ENCODE results near the gene CCDC28A. TPM values are rescaled to one million over a fixed set of nuclear protein-coding genes. Genes with fewer than 3 reads are reported as not detected.
"Not testable (repeated sequence)": the region's sequence is repeated elsewhere in the genome, so short reads cannot be mapped to it uniquely, and the experiment has no call there.

CCDC28A gene
- total and polyA plus RNA-seq, 3 donors from 2014 or later = 30.3 to 36.4 (median 35.0) TPM

- DNase-seq = no peak
- Histone ChIP-seq H3K4me1 (no peaks in the 10 kb centered on the region), H3K27me3 (no peaks in the 10 kb centered on the region), H3K4me3 (no peak overlapping the region), H3K9me3 (no peaks in the 10 kb centered on the region), H3K36me3 (ENCODE audit: low read depth, missing control alignments) (no peaks in the 10 kb centered on the region), H3K27ac (no peak overlapping the region)
- no peak for TF ChIP-seq POLR2A (IDR thresholded peaks at IDR 0.05)
- no peak for TF ChIP-seq CTCF (IDR thresholded peaks at IDR 0.05)
- WGBS, 2 donors = 81% methylated on average over 3 of the region's 3 CpGs
- intact Hi-C loops (cut with DNase I; ENCODE audit: low total_unique reads) = no loop called here
Measured at GRCh38 chr6:138727182-138727581, 46.4 kb upstream of the CCDC28A start.

GRCh38 chr6:138728662-138729061 lies 44.9 kb upstream of the CCDC28A start:
- intact Hi-C loops (cut with DNase I; ENCODE audit: low total_unique reads) = no loop called here
- Histone ChIP-seq H3K27ac (no peak overlapping the region), H3K9me3 (no peaks in the 10 kb centered on the region), H3K4me1 (no peaks in the 10 kb centered on the region), H3K4me3 (no peak overlapping the region), H3K27me3 (no peaks in the 10 kb centered on the region), H3K36me3 (ENCODE audit: low read depth, missing control alignments) (no peaks in the 10 kb centered on the region)
- WGBS, 2 donors = 83 to 87% methylated on average over 2 of the region's 2 CpGs
- no peak for TF ChIP-seq POLR2A (IDR thresholded peaks at IDR 0.05)
- no peak for TF ChIP-seq CTCF (IDR thresholded peaks at IDR 0.05)
- DNase-seq = no peak

GRCh38 chr6:138730037-138730436 lies 43.5 kb upstream of the CCDC28A start:
- H3K27me3 ChIP-seq; DNase-seq; intact Hi-C loops (cut with DNase I; ENCODE audit: low total_unique reads); H3K4me3 ChIP-seq; H3K36me3 ChIP-seq (ENCODE audit: low read depth, missing control alignments); H3K27ac ChIP-seq; H3K4me1 ChIP-seq; H3K9me3 ChIP-seq: not testable (repeated sequence)
- WGBS, 2 donors = 88 to 96% methylated on average over 5 of the region's 5 CpGs

GRCh38 chr6:138734585-138734984 lies 39.0 kb upstream of the CCDC28A start:
- Histone ChIP-seq H3K36me3 (ENCODE audit: low read depth, missing control alignments) (no peaks in the 10 kb centered on the region), H3K27me3 (no peaks in the 10 kb centered on the region), H3K27ac (no peak overlapping the region), H3K4me1 (no peaks in the 10 kb centered on the region), H3K9me3 (no peaks in the 10 kb centered on the region), H3K4me3 (no peak overlapping the region)
- intact Hi-C loops (cut with DNase I; ENCODE audit: low total_unique reads) = no loop called here
- 96 to 100% methylated on average over 1 of the region's 1 CpG for WGBS, 2 donors
- no peak for DNase-seq
- TF ChIP-seq CTCF (IDR thresholded peaks at IDR 0.05) (no peak), POLR2A (IDR thresholded peaks at IDR 0.05) (no peak)

GRCh38 chr6:138736640-138737039 lies 36.9 kb upstream of the CCDC28A start:
- H3K36me3 ChIP-seq (ENCODE audit: low read depth, missing control alignments) = no peaks in the 10 kb centered on the region
- 92% methylated on average over 5 of the region's 5 CpGs for WGBS, 2 donors

More at GRCh38 chr6:138736640-138737039, 36.9 kb upstream of the CCDC28A start:
- Histone ChIP-seq H3K27ac (no peak overlapping the region), H3K4me1 (no peaks in the 10 kb centered on the region), H3K4me3 (no peak overlapping the region), H3K9me3 (no peaks in the 10 kb centered on the region), H3K27me3 (no peaks in the 10 kb centered on the region)
- TF ChIP-seq CTCF (IDR thresholded peaks at IDR 0.05) (no peak), POLR2A (IDR thresholded peaks at IDR 0.05) (no peak)
- DNase-seq = no peak
- intact Hi-C loops (cut with DNase I; ENCODE audit: low total_unique reads) = no loop called here

Data from testis (tissue), 3 donors.